ENCODE measurements around the gene AHR. TPM values are rescaled to one million over a fixed set of nuclear protein-coding genes. Genes with fewer than 3 reads are reported as not detected.

AHR gene
- total RNA-seq, 1 experiment from 2014 or later: not detected

- no peaks in the 10 kb centered on the region for H3K9me3 ChIP-seq (ENCODE audit: low read length)
These were observed 71.4 kb downstream of the AHR start for GRCh38 chr7:17369691-17370426.

DNA sequence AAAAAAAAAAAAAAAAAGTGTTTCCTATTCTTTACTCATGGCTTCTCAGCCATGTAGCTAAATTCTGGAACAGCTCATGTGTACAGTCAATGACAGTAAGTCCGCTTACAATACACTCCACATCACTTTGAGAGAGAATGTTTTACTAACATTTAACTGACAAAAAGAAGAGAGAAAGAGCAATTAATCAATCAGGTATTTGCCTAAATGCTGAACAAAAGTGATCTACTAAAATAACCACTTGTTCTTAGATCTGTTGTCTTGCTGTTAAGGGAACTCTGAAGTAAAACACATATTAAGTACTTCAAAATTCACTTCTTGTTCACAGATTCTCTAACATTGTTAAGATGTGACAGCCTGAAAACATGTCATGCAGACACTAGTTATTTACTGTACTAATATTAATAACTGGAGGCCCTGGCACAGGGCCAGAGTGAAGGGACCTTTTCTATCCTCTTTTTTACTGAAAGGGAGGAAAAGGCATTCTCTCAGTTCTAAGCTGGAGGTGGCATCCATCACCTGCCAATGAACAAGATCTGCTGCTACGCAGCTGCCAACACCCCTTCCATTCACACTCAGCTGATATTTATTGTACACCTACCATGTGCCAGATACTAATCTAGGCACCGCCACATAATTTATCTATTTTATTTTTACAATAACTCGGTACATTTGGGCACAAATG, 72.6 kb downstream of the AHR start:
- Histone ChIP-seq H4K20me1 (ENCODE audit: insufficient read depth, low read depth, low read length) (no peaks in the 10 kb centered on the region), H3K4me2 (ENCODE audit: low read depth, low read length, poor library complexity, severe bottlenecking) (no peak overlapping the region)

More at GRCh38 chr7:17369691-17370426, 71.4 kb downstream of the AHR start:
- Histone ChIP-seq H3K36me3 (ENCODE audit: insufficient read depth, low read length) (no peaks in the 10 kb centered on the region), H3K4me2 (ENCODE audit: low read depth, low read length, poor library complexity, severe bottlenecking) (no peak overlapping the region), H3K4me1 (ENCODE audit: low read length) (no peaks in the 10 kb centered on the region), H4K20me1 (ENCODE audit: insufficient read depth, low read depth, low read length) (no peaks in the 10 kb centered on the region), H2AFZ (ENCODE audit: low read length) (no peak overlapping the region), H3K9ac (ENCODE audit: low read length) (no peak overlapping the region), H3K27me3 (ENCODE audit: low read length) (no peaks in the 10 kb centered on the region), H3K4me3 (ENCODE audit: low read length) (no peak overlapping the region), H3K27ac (ENCODE audit: low read length) (no peak overlapping the region), H3K9me2 (replicated peaks; ENCODE audit: insufficient read depth, low read length) (no peaks in the 10 kb centered on the region), H3K79me2 (ENCODE audit: low read length) (no peaks in the 10 kb centered on the region)
- DNase-seq: peak; percentile 54

DNA sequence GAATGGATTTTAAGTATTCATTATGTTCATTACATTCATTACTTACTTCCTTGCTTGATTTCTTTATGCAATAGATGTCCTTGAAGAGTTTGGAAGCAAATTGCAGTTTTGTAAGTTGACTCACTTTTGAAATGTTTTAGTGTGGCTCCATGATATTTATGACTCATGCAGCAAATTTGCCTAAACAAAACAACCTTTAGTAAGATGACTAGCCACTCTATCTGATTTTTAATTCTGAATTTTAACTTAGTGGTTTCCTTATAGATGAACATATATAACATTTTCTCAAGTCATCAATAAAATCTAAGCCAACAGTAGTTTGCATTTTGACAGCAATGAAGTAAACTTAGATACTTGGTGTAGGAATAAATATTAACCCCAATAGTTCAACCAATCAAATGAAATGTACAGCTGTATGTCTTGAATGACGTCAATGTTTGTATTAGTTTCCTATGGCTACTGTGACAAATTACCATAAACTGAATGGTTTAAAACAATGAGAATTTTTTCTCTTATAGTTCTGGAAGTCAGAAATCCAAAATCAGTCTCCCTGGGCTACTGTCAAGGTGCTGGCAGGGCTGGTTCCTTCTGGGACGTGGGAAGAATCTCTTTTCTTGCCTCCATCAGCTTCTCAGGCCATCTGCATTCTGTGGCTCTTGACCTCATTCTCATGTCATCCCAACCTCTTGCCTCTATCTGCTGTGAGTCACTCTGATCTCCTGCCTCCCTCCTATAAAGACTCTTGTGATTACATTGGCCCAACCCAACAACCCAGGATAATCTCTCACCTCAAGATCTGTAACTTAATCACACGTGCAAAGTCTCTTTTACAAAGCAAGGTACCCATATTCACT, 73.4 kb downstream of the AHR start:
- Histone ChIP-seq H3K9me3 (ENCODE audit: low read length) (no peaks in the 10 kb centered on the region), H3K4me2 (ENCODE audit: low read depth, low read length, poor library complexity, severe bottlenecking) (no peak overlapping the region), H3K4me1 (ENCODE audit: low read length) (no peaks in the 10 kb centered on the region), H3K4me3 (ENCODE audit: low read length) (no peak overlapping the region), H3K9ac (ENCODE audit: low read length) (no peak overlapping the region), H2AFZ (ENCODE audit: low read length) (no peak overlapping the region), H3K36me3 (ENCODE audit: insufficient read depth, low read length) (no peaks in the 10 kb centered on the region), H3K9me2 (replicated peaks; ENCODE audit: insufficient read depth, low read length) (no peaks in the 10 kb centered on the region), H3K27me3 (ENCODE audit: low read length) (no peaks in the 10 kb centered on the region), H3K27ac (ENCODE audit: low read length) (no peak overlapping the region), H4K20me1 (ENCODE audit: insufficient read depth, low read depth, low read length) (no peaks in the 10 kb centered on the region), H3K79me2 (ENCODE audit: low read length) (no peaks in the 10 kb centered on the region)
- no peak for DNase-seq

More for the DNA sequence above, 72.6 kb downstream of the AHR start:
- H2AFZ ChIP-seq (ENCODE audit: low read length): no peak overlapping the region
- no peak overlapping the region for H3K27ac ChIP-seq (ENCODE audit: low read length)
- no peaks in the 10 kb centered on the region for H3K27me3 ChIP-seq (ENCODE audit: low read length)
- H3K4me3 ChIP-seq (ENCODE audit: low read length): no peak overlapping the region
- DNase-seq: no peak
- no peaks in the 10 kb centered on the region for H3K4me1 ChIP-seq (ENCODE audit: low read length)
- no peaks in the 10 kb centered on the region for H3K9me3 ChIP-seq (ENCODE audit: low read length)
- H3K9me2 ChIP-seq (replicated peaks; ENCODE audit: insufficient read depth, low read length): no peaks in the 10 kb centered on the region
- H3K79me2 ChIP-seq (ENCODE audit: low read length): no peaks in the 10 kb centered on the region
- no peaks in the 10 kb centered on the region for H3K36me3 ChIP-seq (ENCODE audit: insufficient read depth, low read length)
- H3K9ac ChIP-seq (ENCODE audit: low read length): no peak overlapping the region

- Histone ChIP-seq H3K36me3 (ENCODE audit: insufficient read depth, low read length) (no peaks in the 10 kb centered on the region), H3K79me2 (ENCODE audit: low read length) (no peaks in the 10 kb centered on the region), H4K20me1 (ENCODE audit: insufficient read depth, low read depth, low read length) (no peaks in the 10 kb centered on the region), H3K9me3 (ENCODE audit: low read length) (no peaks in the 10 kb centered on the region), H3K4me3 (ENCODE audit: low read length) (no peak overlapping the region), H3K4me2 (ENCODE audit: low read depth, low read length, poor library complexity, severe bottlenecking) (no peak overlapping the region), H3K27me3 (ENCODE audit: low read length) (no peaks in the 10 kb centered on the region), H3K27ac (ENCODE audit: low read length) (no peak overlapping the region), H3K9me2 (replicated peaks; ENCODE audit: insufficient read depth, low read length) (no peaks in the 10 kb centered on the region), H2AFZ (ENCODE audit: low read length) (no peak overlapping the region), H3K4me1 (ENCODE audit: low read length) (no peaks in the 10 kb centered on the region), H3K9ac (ENCODE audit: low read length) (no peak overlapping the region)
- DNase-seq: no peak
These were observed 75.7 kb downstream of the AHR start for GRCh38 chr7:17374157-17374556.

- H3K9me3 ChIP-seq (ENCODE audit: low read length): no peaks in the 10 kb centered on the region
- no peak overlapping the region for H3K9ac ChIP-seq (ENCODE audit: low read length)
- no peaks in the 10 kb centered on the region for H3K79me2 ChIP-seq (ENCODE audit: low read length)
- no peaks in the 10 kb centered on the region for H3K9me2 ChIP-seq (replicated peaks; ENCODE audit: insufficient read depth, low read length)
- no peaks in the 10 kb centered on the region for H3K27me3 ChIP-seq (ENCODE audit: low read length)
- H3K27ac ChIP-seq (ENCODE audit: low read length): no peak overlapping the region
- H4K20me1 ChIP-seq (ENCODE audit: insufficient read depth, low read depth, low read length): no peaks in the 10 kb centered on the region
- no peaks in the 10 kb centered on the region for H3K4me1 ChIP-seq (ENCODE audit: low read length)
- H3K4me2 ChIP-seq (ENCODE audit: low read depth, low read length, poor library complexity, severe bottlenecking): no peak overlapping the region
- H3K4me3 ChIP-seq (ENCODE audit: low read length): no peak overlapping the region
- DNase-seq: no peak
- H3K36me3 ChIP-seq (ENCODE audit: insufficient read depth, low read length): no peaks in the 10 kb centered on the region
- no peak overlapping the region for H2AFZ ChIP-seq (ENCODE audit: low read length)
These were observed 76.2 kb downstream of the AHR start for GRCh38 chr7:17374654-17375053.

DNA sequence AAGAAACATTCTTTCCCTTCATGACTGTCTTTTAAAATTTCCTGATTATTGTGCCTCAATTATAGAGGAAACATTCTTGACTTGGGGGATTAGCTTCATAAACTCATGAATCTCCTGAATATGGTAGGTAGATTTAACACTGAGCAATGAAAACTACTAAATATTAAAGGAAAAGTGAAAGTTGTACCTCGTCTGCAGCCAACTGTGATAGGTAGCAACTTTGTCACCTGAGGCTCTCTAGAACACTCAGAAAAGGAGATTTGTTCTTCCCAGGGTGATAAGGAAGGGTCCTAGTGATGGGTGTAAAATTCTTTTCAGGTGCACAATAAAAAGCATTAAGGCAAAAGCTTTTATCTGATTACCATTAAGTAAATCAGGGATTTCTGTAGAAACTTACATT, 78.1 kb downstream of the AHR start:
- Histone ChIP-seq H3K9me3 (ENCODE audit: low read length) (no peaks in the 10 kb centered on the region), H3K36me3 (ENCODE audit: insufficient read depth, low read length) (no peaks in the 10 kb centered on the region), H3K4me2 (ENCODE audit: low read depth, low read length, poor library complexity, severe bottlenecking) (no peak overlapping the region)

DNA sequence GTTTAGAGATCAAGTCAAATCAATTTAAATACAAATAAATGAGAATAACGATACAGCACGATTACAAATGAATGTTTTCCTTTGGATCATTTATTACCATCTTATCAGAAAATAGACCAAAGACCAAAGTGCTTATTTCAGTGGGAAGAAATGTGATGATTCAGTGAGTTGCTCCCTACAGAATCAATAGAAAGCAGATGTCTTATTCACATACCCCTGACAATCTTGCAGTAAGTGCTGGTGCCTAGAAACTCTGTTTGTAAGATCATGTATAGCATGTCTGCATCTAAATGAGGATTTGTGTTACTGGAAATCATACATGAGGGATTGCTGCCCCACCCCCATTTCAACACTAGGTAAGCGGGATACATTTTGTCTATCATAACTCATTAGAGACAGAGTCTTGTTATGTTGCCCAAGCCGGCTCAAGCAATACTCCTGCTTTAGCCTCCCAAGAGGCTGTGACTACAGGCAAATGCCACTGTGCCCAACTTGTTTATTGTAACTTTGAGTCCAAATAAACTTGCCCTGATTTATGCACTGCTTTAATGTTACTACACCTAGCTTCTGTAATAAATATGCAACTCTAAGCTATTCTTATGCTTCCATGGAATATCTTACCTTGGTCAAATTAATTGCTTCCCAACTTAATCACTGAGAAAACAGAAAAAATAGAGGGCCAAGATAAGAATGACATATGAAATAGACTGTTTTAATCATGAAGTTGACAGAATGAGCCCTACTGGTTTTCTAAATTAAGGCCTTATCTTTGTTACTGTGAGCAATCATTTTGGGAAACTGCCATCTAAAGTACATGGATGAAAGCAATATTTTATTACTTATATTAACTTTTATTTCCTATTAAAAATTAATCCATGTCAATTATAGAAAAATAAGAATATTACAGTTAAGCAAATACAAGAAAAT, 82.5 kb downstream of the AHR start:
- H3K36me3 ChIP-seq (ENCODE audit: insufficient read depth, low read length): no peaks in the 10 kb centered on the region

More for the DNA sequence above, 78.1 kb downstream of the AHR start:
- H4K20me1 ChIP-seq (ENCODE audit: insufficient read depth, low read depth, low read length): no peaks in the 10 kb centered on the region
- H3K9ac ChIP-seq (ENCODE audit: low read length): no peak overlapping the region
- no peak overlapping the region for H3K4me3 ChIP-seq (ENCODE audit: low read length)
- no peaks in the 10 kb centered on the region for H3K9me2 ChIP-seq (replicated peaks; ENCODE audit: insufficient read depth, low read length)
- no peaks in the 10 kb centered on the region for H3K27me3 ChIP-seq (ENCODE audit: low read length)
- H3K79me2 ChIP-seq (ENCODE audit: low read length): no peaks in the 10 kb centered on the region
- DNase-seq: no peak
- no peak overlapping the region for H3K27ac ChIP-seq (ENCODE audit: low read length)
- no peak overlapping the region for H2AFZ ChIP-seq (ENCODE audit: low read length)
- no peaks in the 10 kb centered on the region for H3K4me1 ChIP-seq (ENCODE audit: low read length)

More for the DNA sequence above, 82.5 kb downstream of the AHR start:
- no peaks in the 10 kb centered on the region for H3K27me3 ChIP-seq (ENCODE audit: low read length)
- H3K9me3 ChIP-seq (ENCODE audit: low read length): no peaks in the 10 kb centered on the region
- H3K27ac ChIP-seq (ENCODE audit: low read length): no peak overlapping the region
- H3K4me3 ChIP-seq (ENCODE audit: low read length): no peak overlapping the region
- no peak overlapping the region for H3K9ac ChIP-seq (ENCODE audit: low read length)
- no peak overlapping the region for H3K4me2 ChIP-seq (ENCODE audit: low read depth, low read length, poor library complexity, severe bottlenecking)
- no peak overlapping the region for H2AFZ ChIP-seq (ENCODE audit: low read length)
- peaks cover 6% of the 10 kb centered on the region for H3K4me1 ChIP-seq (ENCODE audit: low read length)
- H3K9me2 ChIP-seq (replicated peaks; ENCODE audit: insufficient read depth, low read length): no peaks in the 10 kb centered on the region
- H4K20me1 ChIP-seq (ENCODE audit: insufficient read depth, low read depth, low read length): no peaks in the 10 kb centered on the region
- DNase-seq: no peak
- H3K79me2 ChIP-seq (ENCODE audit: low read length): no peaks in the 10 kb centered on the region

All from Karpas-422 (cell line).